ENCODE data around the gene WDR33. TPM values are rescaled to one million over a fixed set of nuclear protein-coding genes. Genes with fewer than 3 reads are reported as not detected.

Gene WDR33
- total RNA-seq, 6 experiments from 2014 or later: 15.6 to 38.3 (median 28.0) TPM

GRCh38 chr2:127721311-127721977 lies 89.5 kb downstream of the WDR33 start:
- no peaks in the 10 kb centered on the region for H3K27me3 ChIP-seq
- no peak overlapping the region for H3K4me3 ChIP-seq
- intact Hi-C loops (cut with DNase I): no loop called here
- no peaks in the 10 kb centered on the region for H3K9me3 ChIP-seq
- 91% methylated on average over 6 of the region's 6 CpGs for WGBS (ENCODE audit: insufficient coverage, low coverage, low lambda C conversion rate, missing lambda C conversion rate)
- no peak for TF ChIP-seq POLR2A (IDR thresholded peaks at IDR 0.05)
- TF ChIP-seq CTCF (IDR thresholded peaks at IDR 0.05): no peak
- H3K36me3 ChIP-seq: peaks cover 0 to 52% (median 26%) of the 10 kb centered on the region in 4 donors
- H3K27ac ChIP-seq: no peak overlapping the region
- DNase-seq (no peak), ATAC-seq (no peak)
- no peaks in the 10 kb centered on the region for H3K4me1 ChIP-seq

DNA sequence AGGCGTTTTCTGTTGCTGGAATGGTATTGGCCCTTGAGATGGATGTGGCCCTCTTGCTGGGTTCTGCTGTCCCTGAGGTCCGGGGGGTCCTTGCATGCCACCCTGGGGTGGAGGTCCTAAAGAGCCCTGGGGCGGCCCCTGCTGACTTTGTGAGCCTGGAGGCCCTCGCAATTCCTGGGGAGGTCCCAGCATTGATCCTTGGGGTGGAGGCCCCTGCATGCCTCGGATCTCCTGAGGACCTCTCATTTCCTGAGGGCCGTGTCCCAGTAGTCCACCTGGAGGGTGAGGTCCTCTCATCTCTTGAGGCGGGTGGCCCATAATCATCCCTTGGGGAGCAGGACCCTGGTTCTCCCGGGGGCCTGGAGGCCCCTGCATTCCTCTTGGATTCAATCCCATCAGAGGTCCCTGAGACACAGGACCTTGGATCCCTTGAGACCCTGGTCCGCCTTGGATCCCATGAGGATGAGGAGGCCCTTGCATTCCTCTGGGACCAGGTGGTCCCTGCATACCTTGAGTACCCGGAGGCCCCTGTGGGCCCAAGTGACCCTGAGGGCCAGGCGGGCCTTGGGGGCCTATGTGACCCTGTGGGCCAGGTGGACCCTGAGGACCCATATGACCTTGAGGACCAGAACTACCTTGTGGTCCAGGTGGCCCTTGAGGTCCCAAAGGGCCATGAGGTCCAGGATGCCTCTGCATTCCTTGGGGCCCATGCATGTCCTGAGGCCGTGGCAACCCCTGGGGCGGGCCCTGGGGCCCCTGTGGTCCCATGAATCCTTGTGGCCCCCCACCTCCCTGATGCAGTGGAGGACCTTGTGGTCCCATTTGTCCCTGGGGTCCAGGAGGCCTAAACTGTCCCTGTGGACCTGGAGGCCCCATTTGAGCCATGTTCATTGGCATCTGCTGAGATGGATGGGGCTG lies 91.4 kb downstream of the WDR33 start:
- Histone ChIP-seq H3K27me3 (no peaks in the 10 kb centered on the region), H3K36me3 (peaks cover 0 to 52% (median 26%) of the 10 kb centered on the region in 4 donors), H3K27ac (no peak overlapping the region), H3K4me3 (no peak overlapping the region), H3K9me3 (no peaks in the 10 kb centered on the region), H3K4me1 (no peaks in the 10 kb centered on the region)
- WGBS (ENCODE audit: insufficient coverage, low coverage, low lambda C conversion rate, missing lambda C conversion rate): 100% methylated on average over 2 of the region's 13 CpGs
- intact Hi-C loops (cut with DNase I): no loop called here
- ATAC-seq (peak in 2 of 4 donors; percentile 9 to 31), DNase-seq (no peak)
- TF ChIP-seq POLR2A (IDR thresholded peaks at IDR 0.05) (no peak), CTCF (IDR thresholded peaks at IDR 0.05) (no peak)

DNA sequence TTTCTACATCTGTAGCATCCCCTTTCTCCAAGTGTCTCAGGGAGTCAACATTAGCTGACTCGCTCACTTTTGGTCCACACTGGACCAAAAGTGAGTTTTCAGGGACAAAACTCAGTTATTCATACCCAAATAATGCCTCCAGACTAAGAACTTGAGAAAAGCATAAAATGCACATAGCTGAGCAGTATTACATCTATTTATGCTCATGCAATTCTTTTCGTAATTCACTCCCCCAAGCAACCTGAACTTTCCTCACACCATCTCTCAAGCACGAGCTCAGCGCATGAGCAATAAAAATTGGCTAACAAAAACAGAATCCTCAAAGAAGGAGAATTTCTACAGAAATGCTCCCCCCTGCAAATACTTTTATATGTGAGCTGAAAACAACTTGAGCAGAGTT lies 92.7 kb downstream of the WDR33 start:
- no peak for ATAC-seq
- no peaks in the 10 kb centered on the region for H3K4me1 ChIP-seq
- 86% methylated on average over 4 of the region's 4 CpGs for whole genome bisulfite sequencing (ENCODE audit: insufficient coverage, low coverage, low lambda C conversion rate, missing lambda C conversion rate)
- no peaks in the 10 kb centered on the region for H3K27me3 ChIP-seq
- TF ChIP-seq POLR2A (IDR thresholded peaks at IDR 0.05): no peak
- no peak for TF ChIP-seq CTCF (IDR thresholded peaks at IDR 0.05)
- H3K4me3 ChIP-seq: no peak overlapping the region
- H3K36me3 ChIP-seq: peaks cover 0 to 49% (median 26%) of the 10 kb centered on the region in 4 donors
- intact Hi-C loops (cut with DNase I): no loop called here
- H3K9me3 ChIP-seq: no peaks in the 10 kb centered on the region
- no peak for DNase-seq
- H3K27ac ChIP-seq: no peak overlapping the region

- WGBS (ENCODE audit: insufficient coverage, low coverage, low lambda C conversion rate, missing lambda C conversion rate): 89% methylated on average over 13 of the region's 14 CpGs
- no peaks in the 10 kb centered on the region for H3K9me3 ChIP-seq
- no peak overlapping the region for H3K27ac ChIP-seq
- DNase-seq: no peak
- no peaks in the 10 kb centered on the region for H3K4me1 ChIP-seq
- no peak for ATAC-seq
- H3K27me3 ChIP-seq: no peaks in the 10 kb centered on the region
- no peak for TF ChIP-seq POLR2A (IDR thresholded peaks at IDR 0.05)
- TF ChIP-seq CTCF (IDR thresholded peaks at IDR 0.05): no peak
- no peak overlapping the region for H3K4me3 ChIP-seq
- intact Hi-C loops (cut with DNase I): no loop called here
- H3K36me3 ChIP-seq: peaks cover 0 to 26% (median 15%) of the 10 kb centered on the region in 4 donors
Observed at GRCh38 chr2:127715778-127716449, 95.1 kb downstream of the WDR33 start.

Data from right lobe of liver (tissue), 6 donors.